Measurements from ENCODE around the gene MED14. TPM values are rescaled to one million over a fixed set of nuclear protein-coding genes. Genes with fewer than 3 reads are reported as not detected.

MED14 gene
- total and polyA plus RNA-seq, 2 of the 8 experiments (the other 6 are each of a cell fraction or from before 2014, with no cell fraction given): 79.7 to 117 TPM

DNA sequence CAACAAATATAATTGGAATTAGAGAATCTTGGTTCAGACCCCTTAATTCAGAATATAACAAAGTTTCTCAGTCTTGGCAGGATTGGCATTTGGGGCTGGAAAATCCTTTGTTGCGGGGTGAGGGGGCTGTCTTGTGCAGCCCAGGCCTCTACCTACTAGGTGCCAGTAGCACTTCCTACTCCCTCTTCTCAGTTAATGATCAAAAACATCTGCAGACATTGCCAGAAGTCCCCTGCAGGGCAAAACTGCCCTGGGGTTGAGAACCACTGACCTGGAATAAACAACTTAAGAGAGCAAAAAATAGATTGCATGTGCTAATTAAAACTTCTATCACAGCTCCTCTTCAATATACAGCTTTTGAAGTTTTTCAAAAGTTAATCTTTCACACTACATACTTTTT is 51.2 kb downstream of the MED14 start (continued):
- TF ChIP-seq NANOG (IDR thresholded peaks at IDR 0.05; ENCODE audit: insufficient read depth, low read depth, low read length, poor library complexity, severe bottlenecking) (no peak), JUN (IDR thresholded peaks at IDR 0.05; ENCODE audit: low read depth, low read length) (no peak)
- TF ChIP-seq, protein P1, sequence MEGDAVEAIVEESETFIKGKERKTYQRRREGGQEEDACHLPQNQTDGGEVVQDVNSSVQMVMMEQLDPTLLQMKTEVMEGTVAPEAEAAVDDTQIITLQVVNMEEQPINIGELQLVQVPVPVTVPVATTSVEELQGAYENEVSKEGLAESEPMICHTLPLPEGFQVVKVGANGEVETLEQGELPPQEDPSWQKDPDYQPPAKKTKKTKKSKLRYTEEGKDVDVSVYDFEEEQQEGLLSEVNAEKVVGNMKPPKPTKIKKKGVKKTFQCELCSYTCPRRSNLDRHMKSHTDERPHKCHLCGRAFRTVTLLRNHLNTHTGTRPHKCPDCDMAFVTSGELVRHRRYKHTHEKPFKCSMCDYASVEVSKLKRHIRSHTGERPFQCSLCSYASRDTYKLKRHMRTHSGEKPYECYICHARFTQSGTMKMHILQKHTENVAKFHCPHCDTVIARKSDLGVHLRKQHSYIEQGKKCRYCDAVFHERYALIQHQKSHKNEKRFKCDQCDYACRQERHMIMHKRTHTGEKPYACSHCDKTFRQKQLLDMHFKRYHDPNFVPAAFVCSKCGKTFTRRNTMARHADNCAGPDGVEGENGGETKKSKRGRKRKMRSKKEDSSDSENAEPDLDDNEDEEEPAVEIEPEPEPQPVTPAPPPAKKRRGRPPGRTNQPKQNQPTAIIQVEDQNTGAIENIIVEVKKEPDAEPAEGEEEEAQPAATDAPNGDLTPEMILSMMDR (IDR thresholded peaks at IDR 0.05; ENCODE audit: control extremely low read depth in 1 of 3, insufficient read depth in 1 of 3, low read depth in 1 of 3, low read length in 3 of 3): no peak
